K562 (cell line): ENCODE measurements around the gene KLC3.

Experiments
- CEBPB ChIP-seq: fragments of 450-650 bp; IDR thresholded peaks from 2 replicates; pipeline ENCODE4 v1.6.1; 2016; ENCODE audit warnings: missing genetic modification characterization, missing compliant biosample characterization
- FOXJ3 ChIP-seq: sonication (generic); formaldehyde crosslinking; IDR thresholded peaks from 2 replicates; pipeline ENCODE4 v1.4.0; 2020; ENCODE audit warnings: mild to moderate bottlenecking, missing genetic modification reagents
- KAT8 ChIP-seq: fragments of 450-650 bp; IDR thresholded peaks from 2 replicates; pipeline ENCODE4 v1.6.1; 2016; ENCODE audit warnings: low read depth, mild to moderate bottlenecking
- NFXL1 ChIP-seq: fragments of 450-650 bp; formaldehyde crosslinking; IDR thresholded peaks from 2 replicates; pipeline ENCODE4 v1.4.0; 2021; ENCODE audit warnings: mild to moderate bottlenecking
- SRSF3 ChIP-seq: fragments of 200-400 bp; formaldehyde crosslinking; IDR thresholded peaks from 2 replicates; pipeline ENCODE4 v1.6.1; 2016; ENCODE audit warnings: mild to moderate bottlenecking, low read length, moderate library complexity; ENCODE audit not compliant: insufficient read depth
- ZFP30 ChIP-seq: fragments of 250-450 bp; sonication (Bioruptor Pico); IDR thresholded peaks from 2 replicates; pipeline ENCODE4 v1.8.0; 2022; ENCODE audit warnings: moderate library complexity, mild to moderate bottlenecking, inconsistent platforms, borderline replicate concordance
- TF ChIP-seq, protein P1 (sequence below): sonication (generic); formaldehyde crosslinking; IDR thresholded peaks from 2 replicates; pipeline ENCODE4 v1.8.0; 2022; ENCODE audit warnings: missing genetic modification reagents, mild to moderate bottlenecking, borderline replicate concordance

DNA sequence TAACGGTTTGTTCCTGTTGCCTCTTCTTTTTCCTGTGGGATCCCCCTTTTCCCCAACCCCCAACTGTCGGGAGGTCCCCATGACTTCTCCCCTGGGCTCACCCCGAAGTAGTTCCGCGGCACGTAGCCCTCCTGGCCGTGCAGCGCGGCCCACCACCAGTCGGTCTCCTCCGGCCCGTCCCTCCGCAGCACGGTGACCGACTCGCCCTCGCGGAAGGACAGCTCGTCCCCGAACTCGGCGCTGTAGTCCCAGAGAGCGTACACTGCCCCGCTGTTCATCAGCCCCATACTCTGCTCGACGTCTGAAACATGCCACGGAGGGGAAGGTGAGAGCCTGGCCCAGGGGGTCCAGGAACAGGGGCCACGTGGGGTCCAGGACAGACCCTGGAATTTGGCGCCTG lies 41.9 kb downstream of the KLC3 start:
- no peak for TF ChIP-seq SRSF3
- TF ChIP-seq NFXL1 (CRISPR knock-in tag), result no peak
- no peak for TF ChIP-seq CEBPB (tag)
- TF ChIP-seq, protein P1, sequence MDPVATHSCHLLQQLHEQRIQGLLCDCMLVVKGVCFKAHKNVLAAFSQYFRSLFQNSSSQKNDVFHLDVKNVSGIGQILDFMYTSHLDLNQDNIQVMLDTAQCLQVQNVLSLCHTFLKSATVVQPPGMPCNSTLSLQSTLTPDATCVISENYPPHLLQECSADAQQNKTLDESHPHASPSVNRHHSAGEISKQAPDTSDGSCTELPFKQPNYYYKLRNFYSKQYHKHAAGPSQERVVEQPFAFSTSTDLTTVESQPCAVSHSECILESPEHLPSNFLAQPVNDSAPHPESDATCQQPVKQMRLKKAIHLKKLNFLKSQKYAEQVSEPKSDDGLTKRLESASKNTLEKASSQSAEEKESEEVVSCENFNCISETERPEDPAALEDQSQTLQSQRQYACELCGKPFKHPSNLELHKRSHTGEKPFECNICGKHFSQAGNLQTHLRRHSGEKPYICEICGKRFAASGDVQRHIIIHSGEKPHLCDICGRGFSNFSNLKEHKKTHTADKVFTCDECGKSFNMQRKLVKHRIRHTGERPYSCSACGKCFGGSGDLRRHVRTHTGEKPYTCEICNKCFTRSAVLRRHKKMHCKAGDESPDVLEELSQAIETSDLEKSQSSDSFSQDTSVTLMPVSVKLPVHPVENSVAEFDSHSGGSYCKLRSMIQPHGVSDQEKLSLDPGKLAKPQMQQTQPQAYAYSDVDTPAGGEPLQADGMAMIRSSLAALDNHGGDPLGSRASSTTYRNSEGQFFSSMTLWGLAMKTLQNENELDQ (CRISPR knock-in tag), result no peak
- no peak for TF ChIP-seq FOXJ3
- TF ChIP-seq ZFP30 (CRISPR knock-in tag), result no peak
- TF ChIP-seq KAT8, result no peak
